CD4-positive, alpha-beta T cell treated with Interferon gamma for 1 hour (primary cell): ENCODE results near the gene HLA-DRA.

ENCODE experiments used
- DNase-seq: peaks from one replicate; pipeline ENCODE4 v3.0.0-alpha.2; 2020

HLA-DRA gene

DNA sequence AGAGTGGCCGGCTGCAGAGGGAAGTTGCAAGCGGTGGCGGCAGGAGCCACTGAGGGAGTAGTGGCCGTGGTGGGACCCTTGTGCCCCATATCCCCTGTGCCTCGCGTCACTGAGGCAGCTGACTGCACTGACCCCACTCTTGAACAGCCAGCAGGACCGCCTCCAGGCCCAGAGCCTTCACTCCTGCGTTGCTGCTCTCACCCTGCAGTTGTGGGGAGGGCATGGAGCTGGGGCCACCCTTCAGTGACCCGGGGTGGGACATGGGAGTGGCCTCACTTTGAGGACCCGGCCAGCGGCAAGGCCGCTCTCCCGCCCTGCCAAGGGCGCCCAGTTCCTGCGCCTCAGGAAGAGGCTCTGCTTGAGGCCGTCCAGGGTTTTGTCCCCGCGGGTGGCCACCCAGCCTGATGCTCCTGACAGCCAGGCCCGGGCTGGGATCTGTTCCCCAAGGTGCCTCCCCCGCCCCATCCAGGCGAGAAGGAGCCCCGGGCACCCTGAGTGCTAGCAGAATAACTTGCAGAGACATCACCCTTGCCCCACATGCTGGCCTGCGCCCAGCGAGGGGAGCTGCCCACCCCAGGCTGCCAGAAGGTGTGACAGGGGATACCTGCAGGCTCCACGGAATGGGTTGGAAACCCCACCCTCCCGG is 44.4 kb downstream of the HLA-DRA start:
- no peak for DNase-seq

DNA sequence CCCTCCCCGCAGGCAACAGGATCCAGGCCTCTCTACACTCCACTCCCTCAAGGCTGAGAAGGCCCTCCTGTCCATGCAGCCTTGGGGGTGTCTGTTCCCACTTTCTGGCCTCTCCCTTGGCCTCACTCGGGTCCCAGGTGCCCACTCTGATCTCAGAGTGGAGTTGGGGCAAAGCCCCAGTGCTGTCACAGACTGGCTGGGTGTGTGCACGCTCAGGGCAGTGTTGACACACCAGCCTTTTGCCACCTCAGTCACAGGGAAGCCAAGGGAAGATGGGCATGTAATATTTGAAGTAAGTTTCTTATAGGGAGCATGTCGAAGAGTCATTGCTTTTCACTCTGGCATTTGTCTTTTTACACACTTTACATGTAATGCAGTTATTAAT is 44.9 kb downstream of the HLA-DRA start:
- no peak for DNase-seq

GRCh38 chr6:32488083-32488482 is 48.4 kb downstream of the HLA-DRA start:
- DNase-seq, result no peak

DNA sequence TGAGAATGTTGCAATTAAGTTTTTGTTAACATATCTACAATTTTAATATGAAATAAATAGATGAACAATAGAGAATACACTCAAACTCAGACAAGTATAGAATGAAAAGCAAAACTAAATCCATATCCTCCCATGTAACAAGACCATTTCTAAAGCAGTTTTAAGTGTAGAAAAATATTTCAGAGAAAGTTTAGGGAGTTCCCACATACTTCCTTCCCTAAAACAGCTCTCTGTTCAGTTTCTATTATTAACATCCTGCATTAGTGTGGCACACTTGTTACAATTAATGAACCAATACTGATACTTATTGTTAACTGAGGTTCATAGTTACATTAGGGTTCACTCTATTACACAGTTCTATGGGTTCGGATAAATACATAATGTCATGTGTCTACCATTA is 52.0 kb downstream of the HLA-DRA start:
- no peak for DNase-seq

DNA sequence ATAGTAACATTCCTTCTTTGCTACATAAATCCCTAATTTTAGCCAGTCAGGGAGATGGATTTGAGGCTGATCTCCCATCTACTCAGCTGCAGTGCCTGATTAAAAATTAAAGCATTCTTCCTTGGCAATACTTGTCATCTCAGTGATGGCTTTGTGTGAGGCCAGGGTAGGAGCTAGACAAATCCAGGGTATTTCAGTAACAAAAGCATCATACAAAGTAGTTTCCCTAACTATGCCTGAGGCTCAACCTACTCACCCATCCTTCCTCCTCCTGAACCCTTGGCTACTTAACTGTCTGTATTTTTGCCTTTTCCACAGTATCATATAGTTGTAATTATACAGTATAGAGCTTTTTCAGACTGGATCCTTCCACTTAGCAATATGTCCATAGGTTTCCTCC is 52.7 kb downstream of the HLA-DRA start:
- DNase-seq, result no peak
